IMR-90 (cell line): ENCODE measurements around the gene MLNR. TPM values are rescaled to one million over a fixed set of nuclear protein-coding genes. Genes with fewer than 3 reads are reported as not detected.

Experiments used
- ATAC-seq: fragments of 200-7000 bp; cut with Tn5 transposase; 2 replicates; pipeline ENCODE4 v1.9.1; 2020; ENCODE audit warnings: low read depth, mild to moderate bottlenecking, moderate library complexity
- BruUV-seq: library from RNA; stranded (reverse); fragments of 400-500 nt; replicated peaks from 2 replicates; lab custom pipeline; 2021; lab: Mats Ljungman, UMichigan
- CTCF ChIA-PET: fragments of 300-600 bp; formaldehyde crosslinking; extraction: SDS; loops from one replicate; lab custom pipeline; 2021; ENCODE audit warnings: antibody characterized with exemption; lab: Yijun Ruan, JAX
- POLR2A ChIA-PET: fragments of 300-600 bp; sonication (Branson Sonifier 250); formaldehyde crosslinking; loops from one replicate; lab custom pipeline; 2022; ENCODE audit warnings: antibody characterized with exemption; ENCODE audit not compliant: unreplicated experiment; lab: Charles Lee
- DNase-seq: peaks from one replicate; pipeline ENCODE4 v3.0.0; 2013
- H2AFZ ChIP-seq: replicated peaks from 2 replicates; pipeline ENCODE3; 2013; ENCODE audit warnings: low read length, mild to moderate bottlenecking; ENCODE audit not compliant: poor library complexity
- H2AK5ac ChIP-seq: 2 replicates; pipeline ENCODE4 v1.6.1; 2013; ENCODE audit warnings: low read depth, low read length, inconsistent platforms
- H2AK9ac ChIP-seq: replicated peaks from 2 replicates; pipeline ENCODE3; 2013; ENCODE audit warnings: mild to moderate bottlenecking, low read depth, low read length, moderate library complexity; ENCODE audit not compliant: poor library complexity
- H2BK120ac ChIP-seq: 2 replicates; pipeline ENCODE4 v1.6.1; 2013; ENCODE audit warnings: low read depth, low read length, inconsistent platforms
- H2BK15ac ChIP-seq: 3 replicates; pipeline ENCODE4 v1.6.1; 2013; ENCODE audit warnings: low read depth, low read length, inconsistent platforms
- H2BK20ac ChIP-seq: 2 replicates; pipeline ENCODE4 v1.6.1; 2013; ENCODE audit warnings: low read depth, mild to moderate bottlenecking, inconsistent platforms, low read length, moderate library complexity
- H2BK5ac ChIP-seq: 2 replicates; pipeline ENCODE4 v1.6.1; 2013; ENCODE audit warnings: mild to moderate bottlenecking, low read depth, low read length, inconsistent platforms; ENCODE audit not compliant: poor library complexity, severe bottlenecking
- H3K14ac ChIP-seq: replicated peaks from 2 replicates; pipeline ENCODE4 v1.6.1; 2013; ENCODE audit warnings: low read depth, low read length, inconsistent platforms
- H3K18ac ChIP-seq: 2 replicates; pipeline ENCODE4 v1.6.1; 2013; ENCODE audit warnings: low read depth, low read length, control low read depth
- H3K23ac ChIP-seq: 2 replicates; pipeline ENCODE4 v1.6.1; 2013; ENCODE audit warnings: low read depth, low read length, inconsistent platforms
- H3K27ac ChIP-seq: 2 replicates; pipeline ENCODE4 v1.5.1; 2013; ENCODE audit warnings: mild to moderate bottlenecking, control low read depth, low read length; ENCODE audit not compliant: insufficient read depth
- H3K27me3 ChIP-seq: 2 replicates; pipeline ENCODE4 v1.6.1; 2013; ENCODE audit warnings: low read length; ENCODE audit not compliant: control insufficient read depth, insufficient read depth
- H3K36me3 ChIP-seq: 2 replicates; pipeline ENCODE4 v1.6.1; 2013; ENCODE audit warnings: low read length, mixed read lengths; ENCODE audit not compliant: control insufficient read depth, insufficient read depth
- H3K4ac ChIP-seq: 2 replicates; pipeline ENCODE4 v1.6.1; 2013; ENCODE audit warnings: low read depth, low read length, inconsistent platforms
- H3K4me1 ChIP-seq: 2 replicates; pipeline ENCODE4 v1.6.1; 2013; ENCODE audit warnings: low read length, mixed read lengths; ENCODE audit not compliant: control insufficient read depth, insufficient read depth
- H3K4me2 ChIP-seq: 2 replicates; pipeline ENCODE4 v1.6.1; 2013; ENCODE audit warnings: low read depth, mild to moderate bottlenecking, control low read depth, low read length, moderate library complexity
- H3K4me3 ChIP-seq: 2 replicates; pipeline ENCODE4 v1.5.1; 2013; ENCODE audit warnings: low read depth, mild to moderate bottlenecking, control low read depth, low read length, moderate library complexity; ENCODE audit not compliant: insufficient read depth
- H3K56ac ChIP-seq: 2 replicates; pipeline ENCODE4 v1.6.1; 2013; ENCODE audit warnings: low read length, inconsistent platforms; ENCODE audit not compliant: insufficient read depth; ENCODE audit errors: extremely low read depth
- H3K79me1 ChIP-seq, 2 experiments: 2 replicates each; pipeline ENCODE4 v1.6.1; 2013; ENCODE audit warnings: low read length in 2 of 2, inconsistent platforms in 1 of 2, low read depth in 1 of 2
- H3K9ac ChIP-seq: 2 replicates; pipeline ENCODE4 v1.6.1; 2013; ENCODE audit warnings: low read depth, low read length, control low read depth
- H3K9me1 ChIP-seq: 2 replicates; pipeline ENCODE4 v1.6.1; 2013; ENCODE audit warnings: low read length, inconsistent platforms; ENCODE audit not compliant: insufficient read depth
- H3K9me3 ChIP-seq: 2 replicates; pipeline ENCODE4 v1.6.1; 2013; ENCODE audit warnings: low read length; ENCODE audit not compliant: control insufficient read depth, insufficient read depth
- H4K20me1 ChIP-seq: 2 replicates; pipeline ENCODE4 v1.6.1; 2013; ENCODE audit warnings: low read length, inconsistent platforms; ENCODE audit not compliant: insufficient read depth
- H4K5ac ChIP-seq: 2 replicates; pipeline ENCODE4 v1.6.1; 2013; ENCODE audit warnings: mild to moderate bottlenecking, low read depth, low read length, control low read depth
- H4K8ac ChIP-seq, 2 experiments: 2 replicates each; pipeline ENCODE4 v1.6.1; 2013; ENCODE audit warnings: low read depth in 2 of 2, low read length in 2 of 2, control low read depth in 1 of 2, inconsistent platforms in 1 of 2
- H4K91ac ChIP-seq: 2 replicates; pipeline ENCODE4 v1.6.1; 2013; ENCODE audit warnings: low read depth, low read length, inconsistent platforms; ENCODE audit not compliant: insufficient read depth
- BHLHE40 ChIP-seq: fragments of 150-350 bp; IDR thresholded peaks from 2 replicates; pipeline ENCODE4 v1.6.1; 2016; ENCODE audit warnings: mild to moderate bottlenecking, low read depth, low read length
- CEBPB ChIP-seq: IDR thresholded peaks from 2 replicates; pipeline ENCODE4 v1.6.1; 2012; ENCODE audit warnings: low read depth, low read length, improper control_type of control experiment
- CHD1 ChIP-seq: IDR thresholded peaks from 2 replicates; pipeline ENCODE4 v1.6.1; 2012; ENCODE audit warnings: low read depth, low read length, improper control_type of control experiment
- FOS ChIP-seq: fragments of 150-350 bp; IDR thresholded peaks from 2 replicates; pipeline ENCODE4 v1.6.1; 2016; ENCODE audit warnings: low read depth, low read length
- MAFK ChIP-seq: IDR thresholded peaks from 2 replicates; pipeline ENCODE4 v1.6.1; 2012; ENCODE audit warnings: low read depth, low read length, improper control_type of control experiment
- MAZ ChIP-seq: IDR thresholded peaks from 2 replicates; pipeline ENCODE4 v1.6.1; 2012; ENCODE audit warnings: low read depth, mild to moderate bottlenecking, low read length, improper control_type of control experiment, moderate library complexity, borderline replicate concordance
- MXI1 ChIP-seq: IDR thresholded peaks from 2 replicates; pipeline ENCODE4 v1.6.1; 2012; ENCODE audit warnings: low read depth, mild to moderate bottlenecking, low read length, moderate library complexity, borderline replicate concordance
- NFE2L2 ChIP-seq: fragments of 150-350 bp; IDR thresholded peaks from 2 replicates; pipeline ENCODE4 v1.6.1; 2016; ENCODE audit warnings: low read depth, mild to moderate bottlenecking, low read length
- POLR2A ChIP-seq: IDR thresholded peaks from 2 replicates; pipeline ENCODE4 v1.6.1; 2012; ENCODE audit warnings: mild to moderate bottlenecking, low read depth, low read length
- RAD21 ChIP-seq: IDR thresholded peaks from 2 replicates; pipeline ENCODE4 v1.6.1; 2012; ENCODE audit warnings: low read length, improper control_type of control experiment
- RCOR1 ChIP-seq: IDR thresholded peaks from 2 replicates; pipeline ENCODE4 v1.6.1; 2012; ENCODE audit warnings: mild to moderate bottlenecking, low read length, improper control_type of control experiment; ENCODE audit not compliant: insufficient replicate concordance
- RFX5 ChIP-seq: IDR thresholded peaks from 2 replicates; pipeline ENCODE4 v1.8.0; 2012; ENCODE audit warnings: low read depth, mild to moderate bottlenecking, low read length, moderate library complexity
- SMC3 ChIP-seq: fragments of 150-350 bp; IDR thresholded peaks from 2 replicates; pipeline ENCODE4 v1.6.1; 2016; ENCODE audit warnings: low read depth, mild to moderate bottlenecking, antibody characterized with exemption, low read length, moderate library complexity
- WGBS, 2 experiments: methylation state at CpG; one replicate each; pipeline versions ENCODE4 v1.1.5 to v1.1.7; 2013; ENCODE audit warnings: missing lambda C conversion rate in 2 of 2; ENCODE audit not compliant: insufficient read length in 1 of 2; ENCODE audit errors: extremely low coverage in 2 of 2; 5-methylcytosine and 5-hydroxymethylcytosine counted together
- dilution Hi-C: fragments of 300-500 bp; cut with HindIII; formaldehyde crosslinking; loops from one replicate; pipeline ENCODE4 v1.14.3; 2018; ENCODE audit warnings: low sequenced_read_pairs; ENCODE audit not compliant: unreplicated experiment
- in situ Hi-C: fragments of 300-500 bp; cut with MboI; formaldehyde crosslinking; loops from 3 replicates; pipeline ENCODE4 v1.14.3; 2019; ENCODE audit warnings: low sequenced_read_pairs, inconsistent platforms, mixed read lengths
- intact Hi-C: fragments of 100-400 bp; cut with micrococcal nuclease; formaldehyde crosslinking; loops from 2 replicates; pipeline ENCODE4 v1.10.0; 2022
- polyA plus RNA-seq, 3 experiments: library from polyadenylated mRNA; depleted of rRNA; stranded (reverse); fragments of >200 nt; gene quantifications; 2 replicates each; pipeline ENCODE4 v1.2.3, GENCODE V29; 2012; ENCODE audit warnings: low replicate concordance in 1 of 3
- total RNA-seq: library from RNA; depleted of rRNA; stranded (reverse); fragments of >200 nt; gene quantifications from 2 replicates; pipeline ENCODE4 v1.2.3, GENCODE V29; 2012
- TF ChIP-seq, protein P1 (sequence below): fragments of 150-350 bp; IDR thresholded peaks from 2 replicates; pipeline ENCODE4 v1.6.1; 2016; ENCODE audit warnings: low read depth, mild to moderate bottlenecking, low read length, moderate library complexity, borderline replicate concordance
- TF ChIP-seq, protein P2 (sequence below): fragments of 150-350 bp; IDR thresholded peaks from 2 replicates; pipeline ENCODE4 v1.6.1; 2017; ENCODE audit warnings: mild to moderate bottlenecking, antibody characterized with exemption, low read length, low read depth
- TF ChIP-seq, protein P3 (sequence below): conservative IDR thresholded peaks from 2 replicates; pipeline ENCODE4 v1.5.1; 2012; ENCODE audit warnings: mild to moderate bottlenecking, low read depth, low read length, improper control_type of control experiment

Gene MLNR
- total and polyA plus RNA-seq, 2 of the 4 experiments (the other 2 are of a cell fraction) = not detected

DNA sequence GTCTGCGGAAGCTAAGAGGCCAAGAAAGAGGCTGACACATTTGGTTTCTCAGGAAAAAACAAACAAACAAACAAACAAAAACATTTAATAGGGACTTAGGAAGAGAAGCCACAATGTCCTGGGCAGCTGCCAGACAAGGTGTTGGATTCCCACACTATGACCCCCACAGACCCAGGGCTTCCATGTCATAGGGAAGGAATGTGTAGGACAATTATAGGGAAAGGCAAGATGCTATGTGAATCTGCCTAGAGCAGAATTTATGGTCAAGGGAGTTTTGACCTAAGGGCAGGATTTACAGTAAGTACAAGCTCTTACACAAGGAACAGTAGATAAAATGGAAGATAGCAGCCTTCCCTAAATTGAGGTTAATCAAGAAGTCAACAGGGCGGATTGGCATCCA lies 18.5 kb downstream of the MLNR start:
- no peak overlapping the region for H3K9ac ChIP-seq
- no peak overlapping the region for H3K4me3 ChIP-seq
- H3K18ac ChIP-seq = no peak overlapping the region
- H3K9me3 ChIP-seq = peaks cover 5% of the 10 kb centered on the region; the same call in 1 of the 2 replicates
- no peak overlapping the region for H2BK15ac ChIP-seq
- H3K27me3 ChIP-seq = no peaks in the 10 kb centered on the region; the same call in 1 of the 2 replicates
- no peak overlapping the region for H2BK5ac ChIP-seq
- H3K4me1 ChIP-seq = no peaks in the 10 kb centered on the region
- H4K20me1 ChIP-seq = no peaks in the 10 kb centered on the region
- no peak overlapping the region for H3K56ac ChIP-seq
- BruUV-seq = no TSS peak
- no peaks in the 10 kb centered on the region for H3K79me1 ChIP-seq
- ATAC-seq (no peak), DNase-seq (no peak)
- no peak overlapping the region for H4K8ac ChIP-seq
- H4K5ac ChIP-seq = no peak overlapping the region
- intact Hi-C loops (no loop called here), in situ Hi-C loops (no loop called here), dilution Hi-C loops (no loop called here)
- POLR2A ChIA-PET = no interaction called here
- no peak overlapping the region for H2BK120ac ChIP-seq
- H3K4ac ChIP-seq = no peak overlapping the region
- H3K36me3 ChIP-seq = no peaks in the 10 kb centered on the region
- no peak overlapping the region for H2AFZ ChIP-seq
- H3K9me1 ChIP-seq = no peaks in the 10 kb centered on the region
- H3K27ac ChIP-seq = no peak overlapping the region
- no peak for TF ChIP-seq FOS
- TF ChIP-seq CEBPB = no peak
- TF ChIP-seq, protein P1, sequence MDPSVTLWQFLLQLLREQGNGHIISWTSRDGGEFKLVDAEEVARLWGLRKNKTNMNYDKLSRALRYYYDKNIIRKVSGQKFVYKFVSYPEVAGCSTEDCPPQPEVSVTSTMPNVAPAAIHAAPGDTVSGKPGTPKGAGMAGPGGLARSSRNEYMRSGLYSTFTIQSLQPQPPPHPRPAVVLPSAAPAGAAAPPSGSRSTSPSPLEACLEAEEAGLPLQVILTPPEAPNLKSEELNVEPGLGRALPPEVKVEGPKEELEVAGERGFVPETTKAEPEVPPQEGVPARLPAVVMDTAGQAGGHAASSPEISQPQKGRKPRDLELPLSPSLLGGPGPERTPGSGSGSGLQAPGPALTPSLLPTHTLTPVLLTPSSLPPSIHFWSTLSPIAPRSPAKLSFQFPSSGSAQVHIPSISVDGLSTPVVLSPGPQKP = no peak
- no peak for TF ChIP-seq POLR2A
- no peak for TF ChIP-seq NFE2L2
- no peak for TF ChIP-seq SMC3
- TF ChIP-seq, protein P2, sequence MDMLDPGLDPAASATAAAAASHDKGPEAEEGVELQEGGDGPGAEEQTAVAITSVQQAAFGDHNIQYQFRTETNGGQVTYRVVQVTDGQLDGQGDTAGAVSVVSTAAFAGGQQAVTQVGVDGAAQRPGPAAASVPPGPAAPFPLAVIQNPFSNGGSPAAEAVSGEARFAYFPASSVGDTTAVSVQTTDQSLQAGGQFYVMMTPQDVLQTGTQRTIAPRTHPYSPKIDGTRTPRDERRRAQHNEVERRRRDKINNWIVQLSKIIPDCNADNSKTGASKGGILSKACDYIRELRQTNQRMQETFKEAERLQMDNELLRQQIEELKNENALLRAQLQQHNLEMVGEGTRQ = no peak
- no peak for TF ChIP-seq MAFK
- TF ChIP-seq RAD21 = no peak
- TF ChIP-seq RCOR1 = no peak
- TF ChIP-seq MAZ = no peak
- TF ChIP-seq CHD1 = no peak
- TF ChIP-seq, protein P3, sequence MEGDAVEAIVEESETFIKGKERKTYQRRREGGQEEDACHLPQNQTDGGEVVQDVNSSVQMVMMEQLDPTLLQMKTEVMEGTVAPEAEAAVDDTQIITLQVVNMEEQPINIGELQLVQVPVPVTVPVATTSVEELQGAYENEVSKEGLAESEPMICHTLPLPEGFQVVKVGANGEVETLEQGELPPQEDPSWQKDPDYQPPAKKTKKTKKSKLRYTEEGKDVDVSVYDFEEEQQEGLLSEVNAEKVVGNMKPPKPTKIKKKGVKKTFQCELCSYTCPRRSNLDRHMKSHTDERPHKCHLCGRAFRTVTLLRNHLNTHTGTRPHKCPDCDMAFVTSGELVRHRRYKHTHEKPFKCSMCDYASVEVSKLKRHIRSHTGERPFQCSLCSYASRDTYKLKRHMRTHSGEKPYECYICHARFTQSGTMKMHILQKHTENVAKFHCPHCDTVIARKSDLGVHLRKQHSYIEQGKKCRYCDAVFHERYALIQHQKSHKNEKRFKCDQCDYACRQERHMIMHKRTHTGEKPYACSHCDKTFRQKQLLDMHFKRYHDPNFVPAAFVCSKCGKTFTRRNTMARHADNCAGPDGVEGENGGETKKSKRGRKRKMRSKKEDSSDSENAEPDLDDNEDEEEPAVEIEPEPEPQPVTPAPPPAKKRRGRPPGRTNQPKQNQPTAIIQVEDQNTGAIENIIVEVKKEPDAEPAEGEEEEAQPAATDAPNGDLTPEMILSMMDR = no peak
- no peak for TF ChIP-seq RFX5
- no peak for TF ChIP-seq MXI1
- TF ChIP-seq BHLHE40 = no peak
- no peak overlapping the region for H3K14ac ChIP-seq
- CTCF ChIA-PET = interaction anchor here (0.6 to 0.8 kb wide), 2 partner anchors 11 to 467 kb away, joined by 3 to 4 read pairs; no protein-coding TSS in a partner anchor
- H4K91ac ChIP-seq = no peak overlapping the region
- H2BK20ac ChIP-seq = no peak overlapping the region
- H2AK5ac ChIP-seq = no peak overlapping the region
- no peak overlapping the region for H2AK9ac ChIP-seq
- WGBS, 2 experiments = no CpG with 5 or more reads among the region's 2 CpGs
- no peak overlapping the region for H3K4me2 ChIP-seq
- no peak overlapping the region for H3K23ac ChIP-seq
